ENCODE data around the gene CNMD. TPM values are rescaled to one million over a fixed set of nuclear protein-coding genes. Genes with fewer than 3 reads are reported as not detected.

CNMD gene
- total RNA-seq, 3 donors from 2014 or later (not counting 1 experiment from before 2014, with no cell fraction given), result not detected

- Mint-ChIP-seq H3K27me3 (ENCODE audit: low read depth in 2 of 2) (peaks cover 7 to 27% of the 10 kb centered on the region in 2 donors), H3K27ac (no peak overlapping the region), H3K36me3 (no peaks in the 10 kb centered on the region), H3K4me3 (no peak overlapping the region), H3K9me3 (no peaks in the 10 kb centered on the region), H3K4me1 (no peaks in the 10 kb centered on the region)
- no peak overlapping the region for H3K4me3 ChIP-seq (ENCODE audit: low read length)
- H3K9me3 ChIP-seq (ENCODE audit: control insufficient read depth, insufficient read depth, low read length), result no peaks in the 10 kb centered on the region
- H3K4me1 ChIP-seq (ENCODE audit: control insufficient read depth, insufficient read depth, low read length), result no peaks in the 10 kb centered on the region
- WGBS (ENCODE audit: insufficient coverage), result 86% methylated on average over 5 of the region's 5 CpGs
- intact Hi-C loops (cut with micrococcal nuclease), result no loop called here
- no peak overlapping the region for H3K27ac ChIP-seq (ENCODE audit: low read length)
- DNase-seq, result no peak
- TF ChIP-seq, protein P1, sequence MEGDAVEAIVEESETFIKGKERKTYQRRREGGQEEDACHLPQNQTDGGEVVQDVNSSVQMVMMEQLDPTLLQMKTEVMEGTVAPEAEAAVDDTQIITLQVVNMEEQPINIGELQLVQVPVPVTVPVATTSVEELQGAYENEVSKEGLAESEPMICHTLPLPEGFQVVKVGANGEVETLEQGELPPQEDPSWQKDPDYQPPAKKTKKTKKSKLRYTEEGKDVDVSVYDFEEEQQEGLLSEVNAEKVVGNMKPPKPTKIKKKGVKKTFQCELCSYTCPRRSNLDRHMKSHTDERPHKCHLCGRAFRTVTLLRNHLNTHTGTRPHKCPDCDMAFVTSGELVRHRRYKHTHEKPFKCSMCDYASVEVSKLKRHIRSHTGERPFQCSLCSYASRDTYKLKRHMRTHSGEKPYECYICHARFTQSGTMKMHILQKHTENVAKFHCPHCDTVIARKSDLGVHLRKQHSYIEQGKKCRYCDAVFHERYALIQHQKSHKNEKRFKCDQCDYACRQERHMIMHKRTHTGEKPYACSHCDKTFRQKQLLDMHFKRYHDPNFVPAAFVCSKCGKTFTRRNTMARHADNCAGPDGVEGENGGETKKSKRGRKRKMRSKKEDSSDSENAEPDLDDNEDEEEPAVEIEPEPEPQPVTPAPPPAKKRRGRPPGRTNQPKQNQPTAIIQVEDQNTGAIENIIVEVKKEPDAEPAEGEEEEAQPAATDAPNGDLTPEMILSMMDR (IDR thresholded peaks at IDR 0.05), result no peak
- no peaks in the 10 kb centered on the region for H3K27me3 ChIP-seq (ENCODE audit: control insufficient read depth, insufficient read depth, low read length)
- no peak for ATAC-seq
- H3K36me3 ChIP-seq (ENCODE audit: control insufficient read depth, insufficient read depth, low read length), result no peaks in the 10 kb centered on the region
Observed at GRCh38 chr13:52785739-52786138, 46.1 kb upstream of the CNMD start.

GRCh38 chr13:52784591-52785340 lies 45.1 kb upstream of the CNMD start:
- Histone ChIP-seq H3K9me3 (ENCODE audit: control insufficient read depth, insufficient read depth, low read length) (no peaks in the 10 kb centered on the region), H3K4me3 (ENCODE audit: low read length) (no peak overlapping the region), H3K36me3 (ENCODE audit: control insufficient read depth, insufficient read depth, low read length) (no peaks in the 10 kb centered on the region), H3K27ac (ENCODE audit: low read length) (no peak overlapping the region), H3K27me3 (ENCODE audit: control insufficient read depth, insufficient read depth, low read length) (no peaks in the 10 kb centered on the region), H3K4me1 (ENCODE audit: control insufficient read depth, insufficient read depth, low read length) (no peaks in the 10 kb centered on the region)
- H3K4me1 Mint-ChIP-seq, result no peaks in the 10 kb centered on the region
- H3K4me3 Mint-ChIP-seq, result no peak overlapping the region
- ATAC-seq (no peak), DNase-seq (no peak)
- H3K27me3 Mint-ChIP-seq (ENCODE audit: low read depth in 2 of 2), result peaks cover 8 to 31% of the 10 kb centered on the region in 2 donors
- intact Hi-C loops (cut with micrococcal nuclease), result no loop called here
- TF ChIP-seq, protein P1 (IDR thresholded peaks at IDR 0.05), result no peak
- no peaks in the 10 kb centered on the region for H3K9me3 Mint-ChIP-seq
- H3K36me3 Mint-ChIP-seq, result no peaks in the 10 kb centered on the region
- H3K27ac Mint-ChIP-seq, result no peak overlapping the region
- 62% methylated on average over 5 of the region's 6 CpGs for WGBS (ENCODE audit: insufficient coverage)

DNA sequence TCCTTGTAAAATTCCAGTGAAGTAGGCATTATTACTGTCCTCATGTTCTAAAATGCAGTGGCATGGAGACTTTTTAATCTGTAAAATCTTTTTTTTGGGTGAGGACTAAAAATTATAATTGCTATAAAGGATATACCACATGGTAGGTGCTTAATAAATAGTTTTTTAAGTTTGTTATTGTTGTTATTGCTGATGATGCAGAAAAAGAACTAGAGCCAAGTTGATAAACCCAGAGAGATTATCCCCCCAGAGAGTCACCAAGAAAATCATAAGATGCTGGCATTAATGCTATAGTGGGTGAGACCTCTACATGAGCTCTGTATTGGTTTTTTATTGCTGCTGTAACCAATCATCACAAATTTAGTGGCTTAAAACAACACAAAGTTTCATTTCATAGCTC lies 44.3 kb upstream of the CNMD start:
- no peaks in the 10 kb centered on the region for H3K27me3 ChIP-seq (ENCODE audit: control insufficient read depth, insufficient read depth, low read length)
- no peak for DNase-seq
- ATAC-seq, result no peak
- no peaks in the 10 kb centered on the region for H3K36me3 ChIP-seq (ENCODE audit: control insufficient read depth, insufficient read depth, low read length)
- intact Hi-C loops (cut with micrococcal nuclease), result no loop called here
- no peaks in the 10 kb centered on the region for H3K4me1 Mint-ChIP-seq
- no peaks in the 10 kb centered on the region for H3K9me3 ChIP-seq (ENCODE audit: control insufficient read depth, insufficient read depth, low read length)
- TF ChIP-seq, protein P1 (IDR thresholded peaks at IDR 0.05), result no peak
- peaks cover 8 to 31% of the 10 kb centered on the region in 2 donors for H3K27me3 Mint-ChIP-seq (ENCODE audit: low read depth in 2 of 2)
- H3K36me3 Mint-ChIP-seq, result no peaks in the 10 kb centered on the region
- H3K27ac ChIP-seq (ENCODE audit: low read length), result no peak overlapping the region
- no peaks in the 10 kb centered on the region for H3K4me1 ChIP-seq (ENCODE audit: control insufficient read depth, insufficient read depth, low read length)
- H3K9me3 Mint-ChIP-seq, result no peaks in the 10 kb centered on the region
- H3K4me3 ChIP-seq (ENCODE audit: low read length), result no peak overlapping the region
- no peak overlapping the region for H3K4me3 Mint-ChIP-seq
- H3K27ac Mint-ChIP-seq, result no peak overlapping the region

All from natural killer cell (primary cell).